Measurements from ENCODE around the gene CENPP.

The CENPP gene

GRCh38 chr9:92527291-92527828 lies 201.6 kb downstream of the CENPP start:
- no peaks in the 10 kb centered on the region for H3K4me1 ChIP-seq (ENCODE audit: insufficient read depth, insufficient read length)
- H3K36me3 ChIP-seq (ENCODE audit: insufficient read depth, insufficient read length, low read length) = no peaks in the 10 kb centered on the region
- H3K4me3 ChIP-seq (ENCODE audit: insufficient read length, low read depth) = no peak overlapping the region
- DNase-seq (ENCODE audit: low read depth, low spot score) = no peak
- H3K9ac ChIP-seq (ENCODE audit: insufficient read length, low read depth) = no peak overlapping the region
- H3K9me3 ChIP-seq (ENCODE audit: insufficient read depth, low read length) = no peaks in the 10 kb centered on the region
- H3K27me3 ChIP-seq (ENCODE audit: insufficient read depth, insufficient read length) = no peaks in the 10 kb centered on the region
- TF ChIP-seq ZNF274 (IDR thresholded peaks at IDR 0.05; ENCODE audit: low read depth, low read length) = no peak
- TF ChIP-seq SUZ12 (IDR thresholded peaks at IDR 0.05; ENCODE audit: extremely low read depth, insufficient read depth, insufficient read length) = no peak
- no peak for TF ChIP-seq YY1 (IDR thresholded peaks at IDR 0.05; ENCODE audit: insufficient read depth, insufficient read length)

- H3K27me3 ChIP-seq (ENCODE audit: insufficient read depth, insufficient read length) = no peaks in the 10 kb centered on the region
- no peak overlapping the region for H3K4me3 ChIP-seq (ENCODE audit: insufficient read length, low read depth)
- H3K9ac ChIP-seq (ENCODE audit: insufficient read length, low read depth) = no peak overlapping the region
- TF ChIP-seq SUZ12 (IDR thresholded peaks at IDR 0.05; ENCODE audit: extremely low read depth, insufficient read depth, insufficient read length) (no peak), ZNF274 (IDR thresholded peaks at IDR 0.05; ENCODE audit: low read depth, low read length) (no peak), YY1 (IDR thresholded peaks at IDR 0.05; ENCODE audit: insufficient read depth, insufficient read length) (no peak)
- H3K9me3 ChIP-seq (ENCODE audit: insufficient read depth, low read length) = no peaks in the 10 kb centered on the region
- no peaks in the 10 kb centered on the region for H3K4me1 ChIP-seq (ENCODE audit: insufficient read depth, insufficient read length)
- H3K36me3 ChIP-seq (ENCODE audit: insufficient read depth, insufficient read length, low read length) = no peaks in the 10 kb centered on the region
- no peak for DNase-seq (ENCODE audit: low read depth, low spot score)
Observed at GRCh38 chr9:92527832-92528521, 202.2 kb downstream of the CENPP start.

GRCh38 chr9:92528522-92528849 lies 202.7 kb downstream of the CENPP start:
- H3K4me1 ChIP-seq (ENCODE audit: insufficient read depth, insufficient read length) = no peaks in the 10 kb centered on the region
- no peaks in the 10 kb centered on the region for H3K27me3 ChIP-seq (ENCODE audit: insufficient read depth, insufficient read length)
- TF ChIP-seq YY1 (IDR thresholded peaks at IDR 0.05; ENCODE audit: insufficient read depth, insufficient read length) = no peak
- TF ChIP-seq SUZ12 (IDR thresholded peaks at IDR 0.05; ENCODE audit: extremely low read depth, insufficient read depth, insufficient read length) = no peak
- H3K4me3 ChIP-seq (ENCODE audit: insufficient read length, low read depth) = no peak overlapping the region
- no peak for DNase-seq (ENCODE audit: low read depth, low spot score)
- H3K9me3 ChIP-seq (ENCODE audit: insufficient read depth, low read length) = no peaks in the 10 kb centered on the region
- H3K36me3 ChIP-seq (ENCODE audit: insufficient read depth, insufficient read length, low read length) = no peaks in the 10 kb centered on the region
- no peak overlapping the region for H3K9ac ChIP-seq (ENCODE audit: insufficient read length, low read depth)

GRCh38 chr9:92529124-92529523 lies 203.4 kb downstream of the CENPP start:
- H3K4me3 ChIP-seq (ENCODE audit: insufficient read length, low read depth) = no peak overlapping the region
- no peak for DNase-seq (ENCODE audit: low read depth, low spot score)
- no peak overlapping the region for H3K9ac ChIP-seq (ENCODE audit: insufficient read length, low read depth)

GRCh38 chr9:92530893-92531292 lies 205.1 kb downstream of the CENPP start:
- no peak overlapping the region for H3K4me3 ChIP-seq (ENCODE audit: insufficient read length, low read depth)
- no peaks in the 10 kb centered on the region for H3K4me1 ChIP-seq (ENCODE audit: insufficient read depth, insufficient read length)
- no peak overlapping the region for H3K9ac ChIP-seq (ENCODE audit: insufficient read length, low read depth)
- no peaks in the 10 kb centered on the region for H3K27me3 ChIP-seq (ENCODE audit: insufficient read depth, insufficient read length)
- no peak for TF ChIP-seq YY1 (IDR thresholded peaks at IDR 0.05; ENCODE audit: insufficient read depth, insufficient read length)
- no peak for TF ChIP-seq ZNF274 (IDR thresholded peaks at IDR 0.05; ENCODE audit: low read depth, low read length)
- no peak for TF ChIP-seq SUZ12 (IDR thresholded peaks at IDR 0.05; ENCODE audit: extremely low read depth, insufficient read depth, insufficient read length)
- DNase-seq (ENCODE audit: low read depth, low spot score) = no peak
- H3K36me3 ChIP-seq (ENCODE audit: insufficient read depth, insufficient read length, low read length) = no peaks in the 10 kb centered on the region
- H3K9me3 ChIP-seq (ENCODE audit: insufficient read depth, low read length) = no peaks in the 10 kb centered on the region

More at GRCh38 chr9:92529124-92529523, 203.4 kb downstream of the CENPP start:
- TF ChIP-seq ZNF274 (IDR thresholded peaks at IDR 0.05; ENCODE audit: low read depth, low read length) = no peak
- no peak for TF ChIP-seq SUZ12 (IDR thresholded peaks at IDR 0.05; ENCODE audit: extremely low read depth, insufficient read depth, insufficient read length)
- no peak for TF ChIP-seq YY1 (IDR thresholded peaks at IDR 0.05; ENCODE audit: insufficient read depth, insufficient read length)
- H3K36me3 ChIP-seq (ENCODE audit: insufficient read depth, insufficient read length, low read length) = no peaks in the 10 kb centered on the region
- no peaks in the 10 kb centered on the region for H3K27me3 ChIP-seq (ENCODE audit: insufficient read depth, insufficient read length)
- H3K9me3 ChIP-seq (ENCODE audit: insufficient read depth, low read length) = no peaks in the 10 kb centered on the region
- H3K4me1 ChIP-seq (ENCODE audit: insufficient read depth, insufficient read length) = no peaks in the 10 kb centered on the region

GRCh38 chr9:92534204-92534603 lies 208.5 kb downstream of the CENPP start:
- H3K4me1 ChIP-seq (ENCODE audit: insufficient read depth, insufficient read length) = no peaks in the 10 kb centered on the region
- DNase-seq (ENCODE audit: low read depth, low spot score) = no peak
- no peak for TF ChIP-seq ZNF274 (IDR thresholded peaks at IDR 0.05; ENCODE audit: low read depth, low read length)
- TF ChIP-seq YY1 (IDR thresholded peaks at IDR 0.05; ENCODE audit: insufficient read depth, insufficient read length) = no peak
- no peak for TF ChIP-seq SUZ12 (IDR thresholded peaks at IDR 0.05; ENCODE audit: extremely low read depth, insufficient read depth, insufficient read length)
- H3K4me3 ChIP-seq (ENCODE audit: insufficient read length, low read depth) = no peak overlapping the region
- H3K9ac ChIP-seq (ENCODE audit: insufficient read length, low read depth) = no peak overlapping the region
- no peaks in the 10 kb centered on the region for H3K9me3 ChIP-seq (ENCODE audit: insufficient read depth, low read length)
- H3K27me3 ChIP-seq (ENCODE audit: insufficient read depth, insufficient read length) = no peaks in the 10 kb centered on the region
- no peaks in the 10 kb centered on the region for H3K36me3 ChIP-seq (ENCODE audit: insufficient read depth, insufficient read length, low read length)

- no peak for DNase-seq (ENCODE audit: low read depth, low spot score)
- H3K9me3 ChIP-seq (ENCODE audit: insufficient read depth, low read length) = no peaks in the 10 kb centered on the region
- TF ChIP-seq SUZ12 (IDR thresholded peaks at IDR 0.05; ENCODE audit: extremely low read depth, insufficient read depth, insufficient read length) (no peak), ZNF274 (IDR thresholded peaks at IDR 0.05; ENCODE audit: low read depth, low read length) (no peak), YY1 (IDR thresholded peaks at IDR 0.05; ENCODE audit: insufficient read depth, insufficient read length) (no peak)
- H3K4me1 ChIP-seq (ENCODE audit: insufficient read depth, insufficient read length) = no peaks in the 10 kb centered on the region
- no peak overlapping the region for H3K9ac ChIP-seq (ENCODE audit: insufficient read length, low read depth)
- no peaks in the 10 kb centered on the region for H3K36me3 ChIP-seq (ENCODE audit: insufficient read depth, insufficient read length, low read length)
- H3K4me3 ChIP-seq (ENCODE audit: insufficient read length, low read depth) = no peak overlapping the region
- H3K27me3 ChIP-seq (ENCODE audit: insufficient read depth, insufficient read length) = no peaks in the 10 kb centered on the region
Observed at GRCh38 chr9:92534674-92535073, 208.9 kb downstream of the CENPP start.
